ENCODE data around the gene NQO2.

NQO2 gene, protein sequence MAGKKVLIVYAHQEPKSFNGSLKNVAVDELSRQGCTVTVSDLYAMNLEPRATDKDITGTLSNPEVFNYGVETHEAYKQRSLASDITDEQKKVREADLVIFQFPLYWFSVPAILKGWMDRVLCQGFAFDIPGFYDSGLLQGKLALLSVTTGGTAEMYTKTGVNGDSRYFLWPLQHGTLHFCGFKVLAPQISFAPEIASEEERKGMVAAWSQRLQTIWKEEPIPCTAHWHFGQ

DNA sequence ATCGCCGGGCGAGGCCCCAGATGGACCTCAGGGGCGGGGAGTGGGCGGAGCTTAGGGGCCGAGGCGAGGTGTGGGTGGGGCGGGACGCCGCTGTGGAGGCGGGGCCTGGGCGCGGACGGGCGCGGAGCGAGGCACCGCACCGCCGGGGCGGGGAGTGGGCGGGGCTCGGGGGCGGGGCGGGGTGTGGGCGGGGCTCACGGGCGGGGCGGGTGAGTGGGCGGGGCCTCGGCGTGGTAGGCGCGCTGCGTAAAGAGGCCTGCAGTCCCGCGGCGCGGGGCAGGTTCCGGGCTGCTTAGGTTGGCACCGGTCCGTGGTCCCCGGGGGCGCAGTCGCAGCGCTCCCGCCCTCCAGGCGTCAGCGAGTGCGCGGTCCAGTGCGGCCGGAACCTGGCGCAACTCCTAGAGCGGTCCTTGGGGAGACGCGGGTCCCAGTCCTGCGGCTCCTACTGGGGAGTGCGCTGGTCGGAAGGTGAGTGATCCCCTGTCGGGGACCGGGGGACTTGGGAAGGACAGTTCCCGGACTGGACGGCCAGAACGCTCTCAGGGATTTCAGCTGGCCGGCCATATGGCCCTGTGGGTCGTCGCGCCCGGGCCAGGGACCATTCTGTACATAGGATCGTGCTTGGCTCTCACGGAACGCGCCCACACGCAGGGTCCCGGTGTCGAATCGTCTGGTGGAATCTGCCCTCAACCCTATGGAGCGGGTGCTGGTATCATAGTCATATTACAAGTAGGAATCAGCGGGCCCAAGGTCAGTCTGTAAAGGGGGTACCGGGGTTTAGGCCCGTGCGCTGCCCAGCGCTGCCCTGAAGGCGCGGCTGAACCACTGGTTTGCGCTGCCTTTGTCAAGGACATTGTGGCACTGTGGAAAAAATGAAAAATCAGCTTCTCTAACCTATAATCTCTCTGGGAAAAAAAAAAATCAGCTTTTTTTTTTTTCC lies at the start of gene NQO2:
Gene NQO2 (plus strand): TSS at position 277 of the 940 bp plus-strand sequence. CDS start 6,659 bp downstream, outside the sequence.
- Histone ChIP-seq H3K27me3 (replicated peaks; ENCODE audit: control insufficient read depth, insufficient read depth, low read length) (no peaks in the 10 kb centered on the region), H3K36me3 (ENCODE audit: control insufficient read depth, insufficient read depth, low read length) (no peaks in the 10 kb centered on the region), H3K4me3 (replicated peaks; ENCODE audit: low read depth, low read length) (peak within 1 kb of the TSS; percentile 81)
- DNase-seq (ENCODE audit: extremely low read depth, insufficient read length) = peak; percentile 82
- TF ChIP-seq, protein P1, sequence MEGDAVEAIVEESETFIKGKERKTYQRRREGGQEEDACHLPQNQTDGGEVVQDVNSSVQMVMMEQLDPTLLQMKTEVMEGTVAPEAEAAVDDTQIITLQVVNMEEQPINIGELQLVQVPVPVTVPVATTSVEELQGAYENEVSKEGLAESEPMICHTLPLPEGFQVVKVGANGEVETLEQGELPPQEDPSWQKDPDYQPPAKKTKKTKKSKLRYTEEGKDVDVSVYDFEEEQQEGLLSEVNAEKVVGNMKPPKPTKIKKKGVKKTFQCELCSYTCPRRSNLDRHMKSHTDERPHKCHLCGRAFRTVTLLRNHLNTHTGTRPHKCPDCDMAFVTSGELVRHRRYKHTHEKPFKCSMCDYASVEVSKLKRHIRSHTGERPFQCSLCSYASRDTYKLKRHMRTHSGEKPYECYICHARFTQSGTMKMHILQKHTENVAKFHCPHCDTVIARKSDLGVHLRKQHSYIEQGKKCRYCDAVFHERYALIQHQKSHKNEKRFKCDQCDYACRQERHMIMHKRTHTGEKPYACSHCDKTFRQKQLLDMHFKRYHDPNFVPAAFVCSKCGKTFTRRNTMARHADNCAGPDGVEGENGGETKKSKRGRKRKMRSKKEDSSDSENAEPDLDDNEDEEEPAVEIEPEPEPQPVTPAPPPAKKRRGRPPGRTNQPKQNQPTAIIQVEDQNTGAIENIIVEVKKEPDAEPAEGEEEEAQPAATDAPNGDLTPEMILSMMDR (IDR thresholded peaks at IDR 0.05; ENCODE audit: insufficient read depth, low read length, poor library complexity, severe bottlenecking) = no peak

DNA sequence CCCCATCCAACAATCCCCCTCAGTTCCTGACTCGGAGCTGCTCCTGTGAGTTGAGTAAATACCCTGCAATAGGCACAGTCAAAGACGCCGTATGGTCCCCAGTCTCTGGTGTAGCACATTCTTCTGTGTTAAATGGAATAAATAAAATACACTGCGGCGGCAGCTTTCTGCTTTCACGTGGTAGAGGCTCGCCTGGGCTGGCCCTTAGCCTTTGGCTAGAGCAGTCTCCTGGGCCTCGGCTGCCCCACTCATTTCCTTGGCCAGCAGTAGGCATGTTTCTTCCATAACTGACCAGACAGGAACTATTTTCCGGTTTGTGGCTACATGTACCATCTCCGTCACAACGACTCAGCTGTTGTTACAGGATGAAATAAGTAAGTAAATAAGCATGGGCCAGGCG lies 49.0 kb upstream of the NQO2 start:
- no peak for DNase-seq (ENCODE audit: extremely low read depth, insufficient read length)
- no peak overlapping the region for H3K4me3 ChIP-seq (replicated peaks; ENCODE audit: low read depth, low read length)
- H3K36me3 ChIP-seq (ENCODE audit: control insufficient read depth, insufficient read depth, low read length) = no peaks in the 10 kb centered on the region
- TF ChIP-seq, protein P1 (IDR thresholded peaks at IDR 0.05; ENCODE audit: insufficient read depth, low read length, poor library complexity, severe bottlenecking) = no peak
- H3K27me3 ChIP-seq (replicated peaks; ENCODE audit: control insufficient read depth, insufficient read depth, low read length) = peaks cover 2% of the 10 kb centered on the region

DNA sequence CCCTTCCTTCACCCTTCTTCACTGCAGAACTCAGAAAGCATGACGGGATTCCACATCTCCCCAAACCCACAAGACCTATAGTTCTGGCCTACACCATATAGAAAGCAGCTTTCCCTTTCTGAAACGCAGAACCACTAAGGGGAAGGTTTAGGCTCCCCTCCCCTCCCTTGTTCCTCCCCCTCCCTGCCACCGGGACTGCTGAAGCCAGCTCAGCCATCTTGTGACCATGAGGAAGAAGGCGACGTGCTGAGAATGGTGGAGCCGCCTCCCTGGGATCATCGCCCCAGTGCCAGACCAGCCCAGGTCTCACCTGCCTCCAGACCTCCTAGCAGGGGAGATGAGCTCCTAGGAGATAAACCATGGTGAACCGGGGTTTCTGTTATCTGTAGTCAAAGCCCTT lies 48.0 kb upstream of the NQO2 start:
- Histone ChIP-seq H3K36me3 (ENCODE audit: control insufficient read depth, insufficient read depth, low read length) (no peaks in the 10 kb centered on the region), H3K4me3 (replicated peaks; ENCODE audit: low read depth, low read length) (no peak overlapping the region), H3K27me3 (replicated peaks; ENCODE audit: control insufficient read depth, insufficient read depth, low read length) (no peaks in the 10 kb centered on the region; the same call in none of the 2 replicates)
- DNase-seq (ENCODE audit: extremely low read depth, insufficient read length) = no peak
- TF ChIP-seq, protein P1 (IDR thresholded peaks at IDR 0.05; ENCODE audit: insufficient read depth, low read length, poor library complexity, severe bottlenecking) = no peak

DNA sequence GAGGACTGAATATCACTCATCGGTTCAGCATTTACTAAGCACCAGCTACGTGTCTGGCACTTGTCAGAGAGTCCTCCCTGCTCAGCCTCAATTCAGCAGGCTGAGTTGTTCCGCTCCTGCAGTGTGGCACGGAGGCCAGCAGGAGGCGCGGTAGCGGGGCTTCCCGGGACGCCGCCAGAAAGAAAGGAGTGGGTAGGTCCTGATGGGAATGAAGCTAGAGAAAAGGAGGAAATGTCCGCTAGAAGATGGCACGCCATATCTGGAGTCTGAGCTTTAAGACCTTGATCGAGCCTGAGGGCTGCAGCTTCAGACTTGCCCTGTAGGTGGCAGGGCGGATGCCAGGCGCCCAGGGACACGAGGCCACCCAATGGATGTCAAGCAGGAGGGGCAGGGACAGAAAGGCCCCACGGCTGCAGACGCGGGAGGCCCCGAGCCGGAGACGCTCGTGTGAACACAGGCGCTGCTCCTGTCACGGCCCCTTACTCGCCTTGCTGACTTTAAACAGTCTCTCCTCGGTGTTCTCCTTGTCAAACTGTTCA lies 47.1 kb upstream of the NQO2 start:
- no peaks in the 10 kb centered on the region; the same call in none of the 2 replicates for H3K27me3 ChIP-seq (replicated peaks; ENCODE audit: control insufficient read depth, insufficient read depth, low read length)
- TF ChIP-seq, protein P1 (IDR thresholded peaks at IDR 0.05; ENCODE audit: insufficient read depth, low read length, poor library complexity, severe bottlenecking) = peak; percentile 74
- H3K36me3 ChIP-seq (ENCODE audit: control insufficient read depth, insufficient read depth, low read length) = no peaks in the 10 kb centered on the region
- H3K4me3 ChIP-seq (replicated peaks; ENCODE audit: low read depth, low read length) = no peak overlapping the region
- peak; percentile 62 for DNase-seq (ENCODE audit: extremely low read depth, insufficient read length)

DNA sequence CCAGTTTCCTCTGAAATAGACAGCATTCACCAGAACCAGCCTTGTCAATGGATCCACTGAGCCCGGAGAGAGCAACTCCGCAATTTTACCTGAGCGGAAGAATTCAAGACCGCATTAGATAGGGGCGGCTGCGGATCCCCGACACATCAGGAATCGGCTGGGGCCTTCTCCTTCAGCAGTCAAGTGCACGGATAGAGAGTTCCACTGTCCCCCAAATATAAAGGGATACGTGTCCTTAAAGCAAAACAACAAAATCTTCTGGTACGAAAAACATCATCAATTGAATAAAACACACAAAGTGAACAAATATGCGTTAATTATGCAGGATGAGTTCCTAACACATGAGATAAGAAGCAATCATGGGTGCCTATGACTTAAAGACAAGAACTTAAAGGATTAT lies 46.6 kb upstream of the NQO2 start:
- no peaks in the 10 kb centered on the region for H3K36me3 ChIP-seq (ENCODE audit: control insufficient read depth, insufficient read depth, low read length)
- H3K27me3 ChIP-seq (replicated peaks; ENCODE audit: control insufficient read depth, insufficient read depth, low read length) = peaks cover 2% of the 10 kb centered on the region
- H3K4me3 ChIP-seq (replicated peaks; ENCODE audit: low read depth, low read length) = no peak overlapping the region
- no peak for DNase-seq (ENCODE audit: extremely low read depth, insufficient read length)
- TF ChIP-seq, protein P1 (IDR thresholded peaks at IDR 0.05; ENCODE audit: insufficient read depth, low read length, poor library complexity, severe bottlenecking) = no peak
